ENCODE measurements around the gene BBS1.

DNA sequence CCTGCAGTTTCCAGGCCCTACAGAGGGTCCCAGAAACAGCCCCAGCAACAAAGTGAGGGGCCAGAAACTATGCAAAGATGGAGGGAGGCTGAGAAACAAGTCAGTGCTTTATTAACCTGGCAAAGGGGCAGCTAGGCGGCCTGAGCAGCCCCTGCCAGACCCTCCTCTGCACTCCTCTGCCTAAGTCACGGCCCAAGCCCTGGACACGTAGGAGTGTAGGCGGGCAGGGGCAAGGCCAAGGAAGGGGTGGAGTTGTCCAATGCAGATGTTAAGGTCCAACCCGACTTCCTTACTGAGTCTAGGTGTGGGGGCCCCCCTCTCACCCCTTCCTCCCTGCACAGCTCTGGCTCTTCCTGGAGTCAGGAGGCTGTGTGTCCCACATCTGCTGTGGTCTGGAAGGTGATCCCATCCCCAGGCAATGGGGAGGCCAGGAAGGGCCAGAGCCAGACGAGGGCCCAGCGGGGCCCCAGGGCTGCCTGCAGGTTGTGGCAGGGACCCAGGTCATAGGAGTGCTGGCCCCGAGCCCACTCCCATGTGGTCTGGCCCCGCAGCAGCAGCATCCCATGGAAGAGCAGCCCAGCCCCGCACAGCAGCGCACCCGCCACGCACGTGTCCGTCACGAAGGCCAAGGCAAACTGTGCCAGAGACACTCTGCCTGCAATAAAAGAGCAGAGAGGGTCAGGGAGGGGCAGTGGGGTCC, 28.9 kb downstream of the BBS1 start:
- TF ChIP-seq, protein P1, sequence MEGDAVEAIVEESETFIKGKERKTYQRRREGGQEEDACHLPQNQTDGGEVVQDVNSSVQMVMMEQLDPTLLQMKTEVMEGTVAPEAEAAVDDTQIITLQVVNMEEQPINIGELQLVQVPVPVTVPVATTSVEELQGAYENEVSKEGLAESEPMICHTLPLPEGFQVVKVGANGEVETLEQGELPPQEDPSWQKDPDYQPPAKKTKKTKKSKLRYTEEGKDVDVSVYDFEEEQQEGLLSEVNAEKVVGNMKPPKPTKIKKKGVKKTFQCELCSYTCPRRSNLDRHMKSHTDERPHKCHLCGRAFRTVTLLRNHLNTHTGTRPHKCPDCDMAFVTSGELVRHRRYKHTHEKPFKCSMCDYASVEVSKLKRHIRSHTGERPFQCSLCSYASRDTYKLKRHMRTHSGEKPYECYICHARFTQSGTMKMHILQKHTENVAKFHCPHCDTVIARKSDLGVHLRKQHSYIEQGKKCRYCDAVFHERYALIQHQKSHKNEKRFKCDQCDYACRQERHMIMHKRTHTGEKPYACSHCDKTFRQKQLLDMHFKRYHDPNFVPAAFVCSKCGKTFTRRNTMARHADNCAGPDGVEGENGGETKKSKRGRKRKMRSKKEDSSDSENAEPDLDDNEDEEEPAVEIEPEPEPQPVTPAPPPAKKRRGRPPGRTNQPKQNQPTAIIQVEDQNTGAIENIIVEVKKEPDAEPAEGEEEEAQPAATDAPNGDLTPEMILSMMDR (conservative IDR thresholded peaks at IDR 0.05), result no peak
- no peak for TF ChIP-seq ZFX (IDR thresholded peaks at IDR 0.05)

Data from C4-2B (cell line).